HEK293T (cell line): ENCODE data around the gene CSK.

ENCODE experiments used
- CTCF ChIA-PET: fragments of 350-600 bp; formaldehyde crosslinking; extraction: SDS; loops from one replicate; lab custom pipeline; 2021; ENCODE audit warnings: antibody characterized with exemption, inconsistent platforms; lab: Yijun Ruan, JAX
- POLR2A ChIA-PET: fragments of 350-600 bp; formaldehyde crosslinking; extraction: SDS; loops from one replicate; lab custom pipeline; 2020; ENCODE audit warnings: antibody characterized with exemption, inconsistent platforms; lab: Yijun Ruan, JAX
- DNase-seq: peaks from one replicate; pipeline ENCODE4 v3.0.0; 2012; ENCODE audit warnings: mixed read lengths; ENCODE audit errors: extremely low spot score
- ARNT ChIP-seq: fragments of 450-650 bp; IDR thresholded peaks from 2 replicates; pipeline ENCODE4 v1.6.1; 2017; ENCODE audit warnings: mild to moderate bottlenecking
- BHLHE40 ChIP-seq: fragments of 450-650 bp; IDR thresholded peaks from 2 replicates; pipeline ENCODE4 v1.6.1; 2016; ENCODE audit warnings: mild to moderate bottlenecking, moderate library complexity, borderline replicate concordance
- CTBP1 ChIP-seq: fragments of 450-650 bp; IDR thresholded peaks from 2 replicates; pipeline ENCODE4 v1.6.1; 2016; ENCODE audit warnings: borderline replicate concordance
- ELF4 ChIP-seq: fragments of 450-650 bp; IDR thresholded peaks from 2 replicates; pipeline ENCODE4 v1.6.1; 2017; ENCODE audit warnings: antibody characterized with exemption
- FOXA1 ChIP-seq: fragments of 450-650 bp; IDR thresholded peaks from 2 replicates; pipeline ENCODE4 v1.6.1; 2016; ENCODE audit warnings: mild to moderate bottlenecking
- FOXK2 ChIP-seq: fragments of 450-650 bp; IDR thresholded peaks from 2 replicates; pipeline ENCODE4 v1.6.1; 2016; ENCODE audit warnings: mild to moderate bottlenecking
- FOXM1 ChIP-seq: fragments of 450-650 bp; IDR thresholded peaks from 2 replicates; pipeline ENCODE4 v1.6.1; 2017; ENCODE audit warnings: mild to moderate bottlenecking, borderline replicate concordance
- HDGF ChIP-seq: fragments of 450-650 bp; IDR thresholded peaks from 2 replicates; pipeline ENCODE4 v1.6.1; 2017; ENCODE audit warnings: antibody characterized with exemption, borderline replicate concordance
- L3MBTL2 ChIP-seq: fragments of 450-650 bp; conservative IDR thresholded peaks from 2 replicates; pipeline ENCODE4 v1.6.1; 2016; ENCODE audit warnings: mild to moderate bottlenecking
- LEF1 ChIP-seq: fragments of 450-650 bp; IDR thresholded peaks from 2 replicates; pipeline ENCODE4 v1.6.1; 2017; ENCODE audit warnings: mild to moderate bottlenecking, borderline replicate concordance
- NFRKB ChIP-seq: fragments of 450-650 bp; IDR thresholded peaks from 2 replicates; pipeline ENCODE4 v1.6.1; 2016; ENCODE audit warnings: mild to moderate bottlenecking, moderate library complexity
- PKNOX1 ChIP-seq: fragments of 450-650 bp; IDR thresholded peaks from 2 replicates; pipeline ENCODE4 v1.6.1; 2016
- SP1 ChIP-seq: fragments of 450-650 bp; IDR thresholded peaks from 2 replicates; pipeline ENCODE4 v1.6.1; 2017
- SUZ12 ChIP-seq: fragments of 450-650 bp; IDR thresholded peaks from 2 replicates; pipeline ENCODE4 v1.6.1; 2016; ENCODE audit warnings: mild to moderate bottlenecking
- TARDBP ChIP-seq: fragments of 450-650 bp; IDR thresholded peaks from 2 replicates; pipeline ENCODE4 v1.6.1; 2016
- ZNF384 ChIP-seq: fragments of 450-650 bp; IDR thresholded peaks from 2 replicates; pipeline ENCODE4 v1.6.1; 2016

Gene CSK

DNA sequence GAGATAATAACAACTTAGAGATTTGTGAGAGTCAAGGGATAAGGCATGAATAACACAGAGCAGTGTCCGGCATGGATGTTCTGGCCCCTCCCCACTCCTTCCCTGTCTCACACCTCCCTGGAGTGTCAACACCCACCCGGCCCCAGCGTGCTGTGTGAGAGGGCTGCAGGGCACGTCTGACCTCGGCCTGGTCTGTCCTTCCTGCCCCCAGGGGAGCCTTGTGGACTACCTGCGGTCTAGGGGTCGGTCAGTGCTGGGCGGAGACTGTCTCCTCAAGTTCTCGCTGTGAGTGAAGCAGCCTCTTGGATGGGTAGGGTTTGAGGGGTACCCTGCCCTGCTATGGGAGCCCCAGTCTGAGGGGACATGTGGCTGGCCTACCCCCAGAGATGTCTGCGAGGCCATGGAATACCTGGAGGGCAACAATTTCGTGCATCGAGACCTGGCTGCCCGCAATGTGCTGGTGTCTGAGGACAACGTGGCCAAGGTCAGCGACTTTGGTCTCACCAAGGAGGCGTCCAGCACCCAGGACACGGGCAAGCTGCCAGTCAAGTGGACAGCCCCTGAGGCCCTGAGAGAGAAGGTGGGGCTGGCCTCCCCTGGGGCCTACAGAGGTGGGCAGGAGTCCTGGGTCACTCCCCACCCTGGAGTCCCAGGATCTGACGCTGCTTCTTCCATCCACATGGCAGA is 19.6 kb downstream of the CSK start:
- CTCF ChIA-PET: interaction anchor here (1.1 to 1.2 kb wide), 3 partner anchors 10 to 32 kb away, joined by 4 to 6 read pairs (median 5); no protein-coding TSS in a partner anchor
- TF ChIP-seq FOXK2 (no peak), SP1 (no peak), L3MBTL2 (no peak)
- DNase-seq: no peak
- POLR2A ChIA-PET: no interaction called here

GRCh38 chr15:74802290-74802689 is 20.4 kb downstream of the CSK start:
- ChIA-PET POLR2A (no interaction called here), CTCF (no interaction called here)
- TF ChIP-seq CTBP1 (no peak), ZNF384 (no peak), TARDBP (no peak), NFRKB (no peak), FOXM1 (no peak), SP1 (no peak), L3MBTL2 (no peak), BHLHE40 (no peak), PKNOX1 (no peak), SUZ12 (no peak), ARNT (no peak)
- no peak for DNase-seq

- no peak for TF ChIP-seq CTBP1
- no peak for TF ChIP-seq TARDBP
- no peak for TF ChIP-seq BHLHE40
- no peak for TF ChIP-seq ZNF384
- TF ChIP-seq FOXK2: no peak
- no peak for TF ChIP-seq NFRKB
- no peak for TF ChIP-seq FOXA1
- TF ChIP-seq SP1: no peak
- no peak for TF ChIP-seq SUZ12
- no peak for TF ChIP-seq L3MBTL2
- CTCF ChIA-PET: no interaction called here
- POLR2A ChIA-PET: interaction anchor here (1.3 to 1.6 kb wide), 2 partner anchors 15 to 43 kb away, joined by 4 read pairs; no protein-coding TSS in a partner anchor
- DNase-seq: no peak
Measured at GRCh38 chr15:74802862-74803447, 21.1 kb downstream of the CSK start.

DNA sequence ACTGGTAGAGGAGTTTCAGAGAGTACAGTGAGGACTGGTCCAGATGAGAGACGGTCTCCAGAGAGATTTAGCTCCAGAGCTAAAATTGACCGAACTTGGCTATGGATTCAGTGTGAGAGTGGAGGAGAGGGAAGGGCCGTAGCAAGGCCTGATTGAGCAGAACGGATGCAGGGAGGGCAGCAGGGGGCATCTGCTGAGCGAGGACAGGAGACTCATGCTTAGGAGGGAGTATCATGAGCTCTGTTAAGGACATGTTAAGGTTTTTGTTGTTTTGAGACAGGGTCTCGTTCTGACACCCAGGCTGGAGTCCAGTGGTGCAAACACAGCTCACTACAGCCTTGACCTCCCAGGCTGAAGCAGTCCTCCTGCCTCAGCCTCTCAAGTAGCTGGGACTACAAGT is 23.1 kb downstream of the CSK start:
- ChIA-PET POLR2A (interaction anchor here (1.6 kb wide), 1 partner anchor 89 kb away, joined by 3 read pairs; no protein-coding TSS in a partner anchor), CTCF (interaction anchor here (0.7 to 1.8 kb wide), 2 partner anchors 17 to 36 kb away, joined by 3 to 6 read pairs; no protein-coding TSS in a partner anchor)
- no peak for DNase-seq
- no peak for TF ChIP-seq FOXA1
- TF ChIP-seq NFRKB: no peak
- no peak for TF ChIP-seq SP1
- TF ChIP-seq TARDBP: no peak
- TF ChIP-seq FOXK2: no peak
- no peak for TF ChIP-seq L3MBTL2
- no peak for TF ChIP-seq PKNOX1
- no peak for TF ChIP-seq HDGF
- no peak for TF ChIP-seq ARNT
- no peak for TF ChIP-seq FOXM1
- TF ChIP-seq SUZ12: no peak
- no peak for TF ChIP-seq ELF4
- TF ChIP-seq LEF1: no peak
- no peak for TF ChIP-seq CTBP1
- no peak for TF ChIP-seq BHLHE40
- TF ChIP-seq ZNF384: no peak

DNA sequence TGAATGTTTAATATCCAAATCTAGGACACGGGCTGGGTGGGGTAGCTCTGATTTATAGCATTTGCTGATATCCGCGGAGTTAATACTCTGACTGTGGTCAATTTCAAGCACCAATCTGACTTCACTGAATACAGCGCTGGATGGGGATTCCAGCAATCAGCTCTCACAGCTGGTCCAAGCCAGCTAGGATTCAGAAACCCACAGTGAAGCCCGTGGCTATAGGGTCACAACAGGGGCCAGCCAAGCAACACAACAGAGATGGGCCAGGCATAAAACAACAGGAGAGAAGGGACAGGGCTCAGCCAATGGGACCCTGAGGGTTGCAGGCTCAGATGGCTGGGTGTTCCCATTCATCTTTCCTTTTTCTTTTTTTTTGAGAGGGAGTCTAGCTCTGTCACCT is 25.4 kb downstream of the CSK start:
- ChIA-PET CTCF (interaction anchor here (1.3 kb wide), 1 partner anchor 38 kb away, joined by 3 read pairs; no protein-coding TSS in a partner anchor), POLR2A (interaction anchor here (0.6 kb wide), 1 partner anchor 36 kb away, joined by 4 read pairs; no protein-coding TSS in a partner anchor)
- DNase-seq: no peak
- no peak for TF ChIP-seq FOXK2
- TF ChIP-seq FOXM1: no peak
- no peak for TF ChIP-seq NFRKB
- no peak for TF ChIP-seq PKNOX1
- TF ChIP-seq SUZ12: no peak
- TF ChIP-seq TARDBP: no peak
- no peak for TF ChIP-seq ZNF384

DNA sequence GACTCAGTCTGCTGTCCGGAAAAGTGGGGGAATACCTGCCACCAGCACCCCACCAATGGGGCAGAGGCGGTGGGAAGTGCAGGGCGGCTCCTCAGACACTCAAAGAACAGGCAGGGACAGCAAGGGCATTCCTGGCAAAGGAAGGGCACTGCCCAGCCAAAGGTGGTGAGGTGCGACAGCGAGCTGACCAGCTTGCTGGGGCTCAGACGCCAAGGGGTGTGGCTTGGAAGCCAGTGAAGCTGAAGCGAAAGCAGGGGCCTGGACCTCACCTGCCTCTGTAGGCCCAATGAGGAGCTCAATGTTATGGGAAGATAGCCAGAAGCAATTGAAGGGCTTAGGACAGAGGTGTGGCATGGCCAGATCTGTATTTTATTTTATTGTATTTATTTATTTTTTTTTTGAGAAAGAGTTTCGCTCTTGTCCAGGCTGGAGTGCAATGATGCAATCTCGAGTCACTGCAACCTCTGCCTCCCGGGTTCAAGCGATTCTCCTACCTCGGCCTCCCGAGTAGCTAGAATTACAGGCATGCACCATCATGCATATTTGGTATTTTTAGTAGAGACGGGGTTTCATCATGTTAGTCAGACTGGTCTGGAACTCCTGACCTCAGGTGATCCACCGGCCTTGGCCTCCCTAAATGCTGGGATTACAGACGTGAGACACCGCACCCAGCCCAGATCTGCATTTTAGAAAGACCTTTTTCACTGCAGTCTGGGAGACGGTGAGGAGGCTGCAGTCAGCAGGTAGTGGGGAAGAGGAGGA is 26.4 kb downstream of the CSK start:
- CTCF ChIA-PET: interaction anchor here (0.7 to 2.4 kb wide), 3 partner anchors 9 to 39 kb away, joined by 3 to 9 read pairs (median 4); no protein-coding TSS in a partner anchor
- POLR2A ChIA-PET: interaction anchor here (1.0 to 1.5 kb wide), 2 partner anchors 48 to 143 kb away, joined by 3 read pairs; no protein-coding TSS in a partner anchor
- DNase-seq: no peak
- no peak for TF ChIP-seq NFRKB
- TF ChIP-seq FOXK2: no peak
- no peak for TF ChIP-seq TARDBP
- TF ChIP-seq HDGF: no peak
- TF ChIP-seq ZNF384: no peak
